Measurements from ENCODE around the gene ALKBH5. TPM values are rescaled to one million over a fixed set of nuclear protein-coding genes. Genes with fewer than 3 reads are reported as not detected.

Gene ALKBH5
- total RNA-seq, 1 experiment from 2014 or later = 124 TPM

Other genes with a start within 250 kb of the ALKBH5 start
- gene TOM1L2, start 211.4 kb upstream of the ALKBH5 start, total RNA-seq (2014; rRNA removed; shearing (Covaris generic); ENCODE audit: low replicate concordance) = 6.0 and 6.4 TPM in 2 replicates
- gene DRC3, start 211.0 kb upstream of the ALKBH5 start, total RNA-seq (2014; rRNA removed; shearing (Covaris generic); ENCODE audit: low replicate concordance) = 4.5 TPM in 1 of 2 replicates, not detected in the other
- gene ATPAF2, start 144.7 kb upstream of the ALKBH5 start, total RNA-seq (2014; rRNA removed; shearing (Covaris generic); ENCODE audit: low replicate concordance) = 38.8 and 49.7 TPM in 2 replicates
- gene GID4, start 144.4 kb upstream of the ALKBH5 start, total RNA-seq (2014; rRNA removed; shearing (Covaris generic); ENCODE audit: low replicate concordance) = 7.8 and 8.9 TPM in 2 replicates
- 21.5 and 26.3 TPM in 2 replicates for gene DRG2, start 95.9 kb upstream of the ALKBH5 start, total RNA-seq (2014; rRNA removed; shearing (Covaris generic); ENCODE audit: low replicate concordance)
- 0.11 and 1.3 TPM in 2 replicates for gene MYO15A, start 75.1 kb upstream of the ALKBH5 start, total RNA-seq (2014; rRNA removed; shearing (Covaris generic); ENCODE audit: low replicate concordance)
- 12.0 and 12.1 TPM in 2 replicates for gene LLGL1, start 41.8 kb downstream of the ALKBH5 start, total RNA-seq (2014; rRNA removed; shearing (Covaris generic); ENCODE audit: low replicate concordance)
- 128 and 166 TPM in 2 replicates for gene FLII, start 74.9 kb downstream of the ALKBH5 start, total RNA-seq (2014; rRNA removed; shearing (Covaris generic); ENCODE audit: low replicate concordance)
- 4.5 and 14.2 TPM in 2 replicates for gene MIEF2, start 76.8 kb downstream of the ALKBH5 start, total RNA-seq (2014; rRNA removed; shearing (Covaris generic); ENCODE audit: low replicate concordance)
- 19.0 and 34.9 TPM in 2 replicates for gene TOP3A, start 131.2 kb downstream of the ALKBH5 start, total RNA-seq (2014; rRNA removed; shearing (Covaris generic); ENCODE audit: low replicate concordance)
- gene SMCR8, start 131.5 kb downstream of the ALKBH5 start, total RNA-seq (2014; rRNA removed; shearing (Covaris generic); ENCODE audit: low replicate concordance) = 12.7 and 14.4 TPM in 2 replicates
- gene SHMT1, start 179.7 kb downstream of the ALKBH5 start, total RNA-seq (2014; rRNA removed; shearing (Covaris generic); ENCODE audit: low replicate concordance) = 16.7 and 17.7 TPM in 2 replicates
- not detected in 2 replicates for gene EVPLL, start 193.9 kb downstream of the ALKBH5 start, total RNA-seq (2014; rRNA removed; shearing (Covaris generic); ENCODE audit: low replicate concordance)

Data from Karpas-422 (cell line).